GM10266 (cell line): ENCODE data around the gene NEURL3.

Experiments used
- DNase-seq: peaks from one replicate; pipeline ENCODE4 v3.0.0; 2012; ENCODE audit errors: extremely low spot score
- CTCF ChIP-seq: IDR thresholded peaks from 2 replicates; pipeline ENCODE4 v1.5.1; 2012; ENCODE audit warnings: mild to moderate bottlenecking, low read depth; ENCODE audit not compliant: control insufficient read depth, insufficient read depth; ENCODE audit errors: missing control alignments

Gene NEURL3

GRCh38 chr2:96550787-96551604 is 45.8 kb upstream of the NEURL3 start:
- DNase-seq, result peak; percentile 11
- TF ChIP-seq CTCF, result no peak

- peak; percentile 10 for DNase-seq
- no peak for TF ChIP-seq CTCF
Observed at GRCh38 chr2:96549967-96550786, 45.0 kb upstream of the NEURL3 start.

DNA sequence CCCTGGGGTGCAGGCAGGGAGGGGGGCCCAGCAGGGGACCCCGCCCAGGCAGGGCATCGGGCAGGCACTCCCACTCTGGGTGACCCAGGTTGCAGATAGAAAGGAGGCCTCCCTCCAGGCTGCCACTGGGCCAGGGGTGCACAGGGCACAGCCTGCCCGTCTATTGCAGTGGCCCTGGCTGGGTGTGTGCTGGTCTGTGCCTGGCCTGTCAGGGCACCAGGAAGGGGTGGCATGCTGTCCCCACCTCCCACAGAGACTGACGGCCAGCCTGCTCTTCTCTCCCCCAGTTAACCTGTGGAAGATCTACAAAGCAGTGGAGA is 44.3 kb upstream of the NEURL3 start:
- DNase-seq, result no peak
- no peak for TF ChIP-seq CTCF

DNA sequence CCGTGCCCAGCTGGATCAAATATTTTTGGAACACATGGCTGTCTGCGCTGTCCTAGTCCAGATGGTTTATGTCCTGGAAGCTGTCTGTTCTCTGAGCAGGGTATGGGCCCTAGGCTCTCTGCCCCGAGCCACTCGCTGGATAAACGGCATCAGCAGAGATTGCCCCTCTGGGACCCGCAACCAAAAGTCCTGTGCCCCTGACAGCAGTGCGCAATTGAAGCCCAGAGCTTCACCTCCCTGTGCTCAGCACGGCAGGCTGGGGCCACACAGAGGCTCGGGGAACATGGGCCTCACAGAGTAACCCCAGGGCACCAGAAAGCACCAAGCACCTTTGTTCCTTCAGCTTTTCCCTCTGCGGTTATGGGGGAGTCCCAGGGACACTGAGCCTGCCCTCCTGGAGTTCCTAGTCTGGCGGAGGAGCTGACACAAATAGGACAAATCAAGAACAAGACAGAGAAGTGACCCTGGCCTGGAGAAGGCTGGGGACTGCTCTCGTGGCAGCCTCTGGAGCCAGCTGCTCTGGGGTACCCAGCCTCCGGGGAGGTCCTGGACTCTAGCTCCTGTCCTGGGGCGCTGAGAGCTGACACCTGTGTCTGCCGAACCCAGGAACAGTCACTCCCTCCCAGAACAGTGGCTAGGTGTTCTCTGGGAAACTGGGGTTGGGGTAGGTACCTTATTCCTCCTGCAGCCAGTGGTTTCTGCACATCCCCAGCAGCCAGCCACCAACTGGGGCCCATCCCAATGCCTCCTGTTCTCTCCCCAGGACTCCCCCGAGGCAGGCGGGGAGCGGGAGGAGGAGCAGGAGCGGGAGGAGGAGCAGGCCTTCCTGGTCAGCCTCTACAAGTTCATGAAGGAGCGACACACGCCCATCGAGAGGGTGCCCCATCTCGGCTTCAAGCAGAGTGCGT is 43.7 kb upstream of the NEURL3 start:
- peak; percentile 10 for DNase-seq
- no peak for TF ChIP-seq CTCF

- TF ChIP-seq CTCF, result no peak
- DNase-seq, result no peak
Observed at GRCh38 chr2:96547731-96548171, 42.6 kb upstream of the NEURL3 start.

- no peak for TF ChIP-seq CTCF
Observed at GRCh38 chr2:96547203-96547641, 42.1 kb upstream of the NEURL3 start.

More at GRCh38 chr2:96547203-96547641, 42.1 kb upstream of the NEURL3 start:
- DNase-seq, result no peak
